ENCODE results near the gene OTOS.

DNA sequence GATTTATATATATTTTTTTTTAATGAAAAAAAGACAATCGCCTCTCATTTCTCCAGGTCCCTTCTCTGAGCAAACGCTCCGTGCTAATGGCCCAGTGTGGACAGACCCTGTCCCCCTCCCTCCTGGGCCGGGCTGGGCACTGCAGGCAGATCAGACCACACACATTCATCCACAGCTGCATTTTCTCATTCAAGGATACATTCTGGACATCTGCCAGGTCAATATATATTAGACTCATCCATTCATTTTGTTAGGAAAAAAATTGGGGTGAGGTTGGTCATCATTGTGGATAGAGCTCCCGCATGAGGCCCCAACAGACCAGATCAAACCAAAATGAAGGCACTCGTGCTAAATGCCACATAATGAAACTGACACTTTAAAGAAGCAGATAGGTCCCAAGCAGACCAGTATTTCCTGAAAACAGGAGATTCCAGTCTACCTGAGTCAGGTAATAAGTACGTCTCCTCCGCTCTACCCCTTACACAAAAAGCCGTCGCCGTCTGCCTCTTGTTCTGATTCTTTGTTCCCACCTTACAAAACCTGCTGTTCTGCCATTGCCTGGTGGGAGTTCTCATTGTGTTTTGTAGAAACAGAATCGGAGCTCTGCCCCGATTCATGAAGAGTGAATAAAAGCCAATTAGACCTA is 15.4 kb upstream of the OTOS start:
- TF ChIP-seq EZH2 (IDR thresholded peaks at IDR 0.05; ENCODE audit: insufficient read depth, low read length): no peak
- TF ChIP-seq, protein P1, sequence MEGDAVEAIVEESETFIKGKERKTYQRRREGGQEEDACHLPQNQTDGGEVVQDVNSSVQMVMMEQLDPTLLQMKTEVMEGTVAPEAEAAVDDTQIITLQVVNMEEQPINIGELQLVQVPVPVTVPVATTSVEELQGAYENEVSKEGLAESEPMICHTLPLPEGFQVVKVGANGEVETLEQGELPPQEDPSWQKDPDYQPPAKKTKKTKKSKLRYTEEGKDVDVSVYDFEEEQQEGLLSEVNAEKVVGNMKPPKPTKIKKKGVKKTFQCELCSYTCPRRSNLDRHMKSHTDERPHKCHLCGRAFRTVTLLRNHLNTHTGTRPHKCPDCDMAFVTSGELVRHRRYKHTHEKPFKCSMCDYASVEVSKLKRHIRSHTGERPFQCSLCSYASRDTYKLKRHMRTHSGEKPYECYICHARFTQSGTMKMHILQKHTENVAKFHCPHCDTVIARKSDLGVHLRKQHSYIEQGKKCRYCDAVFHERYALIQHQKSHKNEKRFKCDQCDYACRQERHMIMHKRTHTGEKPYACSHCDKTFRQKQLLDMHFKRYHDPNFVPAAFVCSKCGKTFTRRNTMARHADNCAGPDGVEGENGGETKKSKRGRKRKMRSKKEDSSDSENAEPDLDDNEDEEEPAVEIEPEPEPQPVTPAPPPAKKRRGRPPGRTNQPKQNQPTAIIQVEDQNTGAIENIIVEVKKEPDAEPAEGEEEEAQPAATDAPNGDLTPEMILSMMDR (IDR thresholded peaks at IDR 0.05; ENCODE audit: insufficient read depth, low read depth, low read length): no peak
